Measurements from ENCODE around the gene TAGLN3.

GRCh38 chr3:112061152-112061551, 62.4 kb downstream of the TAGLN3 start:
- no peak for TF ChIP-seq CTCF (IDR thresholded peaks at IDR 0.05)
- TF ChIP-seq EP300 (IDR thresholded peaks at IDR 0.05): no peak
- no peak for TF ChIP-seq POLR2AphosphoS5 (IDR thresholded peaks at IDR 0.05)
- TF ChIP-seq POLR2A (IDR thresholded peaks at IDR 0.05): no peak

All from sigmoid colon (tissue), 4 donors.